Measurements from ENCODE around the gene BBC3.
A peak's percentile ranks its signal among the peaks of the same experiment; 100 is the strongest.

Gene BBC3

DNA sequence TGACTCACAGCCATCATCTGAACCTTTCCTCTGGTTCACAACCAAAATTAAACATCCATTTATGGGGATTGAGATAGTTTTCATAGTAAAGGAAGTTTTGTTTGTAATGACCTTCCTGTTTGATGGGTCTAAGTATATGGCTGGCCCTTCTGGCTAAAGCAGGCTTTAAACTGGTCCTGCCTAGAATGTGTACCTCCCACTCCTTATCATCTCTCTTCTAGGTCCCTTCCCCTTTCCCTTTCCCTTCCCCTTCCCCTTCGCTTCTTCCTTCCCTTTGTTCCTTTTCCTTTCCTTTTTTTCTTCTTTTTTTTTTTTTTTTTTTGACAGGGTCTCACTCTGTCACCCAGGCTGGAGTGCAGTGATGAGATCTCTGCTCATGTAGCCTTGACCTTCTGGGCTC is 35.6 kb downstream of the BBC3 start:
- DNase-seq (ENCODE audit: low read depth in 2 of 2) = no peak

DNA sequence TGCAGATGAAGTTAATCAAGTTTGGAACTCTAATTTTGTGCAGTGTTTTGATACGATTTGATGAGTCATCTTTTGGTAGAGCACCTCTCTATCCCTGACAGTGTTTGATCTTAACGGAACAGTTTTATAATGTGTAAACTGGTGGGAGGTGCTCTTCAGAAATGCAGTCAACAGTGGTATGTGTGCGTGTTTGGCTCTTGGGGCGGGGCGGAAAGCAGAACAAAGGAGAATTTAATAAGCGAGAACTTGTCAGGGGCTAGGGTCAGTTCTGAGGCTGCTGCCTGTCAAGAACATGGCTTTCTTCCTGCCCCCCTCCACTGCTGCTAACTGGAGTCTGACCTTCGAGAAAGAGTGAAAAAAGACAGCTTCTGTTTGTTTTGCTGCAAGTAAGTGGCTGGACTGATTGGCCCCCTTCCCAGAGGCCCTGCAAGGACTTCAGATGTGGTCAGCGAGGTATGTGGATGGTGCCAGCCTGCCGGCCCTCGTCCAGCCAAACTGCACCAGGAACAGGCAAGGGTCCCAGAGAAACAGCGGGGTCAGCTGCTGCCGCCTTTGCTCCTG is 40.8 kb downstream of the BBC3 start:
- DNase-seq (ENCODE audit: low read depth in 2 of 2) = peak in 1 of 2 donors; percentile 46

DNA sequence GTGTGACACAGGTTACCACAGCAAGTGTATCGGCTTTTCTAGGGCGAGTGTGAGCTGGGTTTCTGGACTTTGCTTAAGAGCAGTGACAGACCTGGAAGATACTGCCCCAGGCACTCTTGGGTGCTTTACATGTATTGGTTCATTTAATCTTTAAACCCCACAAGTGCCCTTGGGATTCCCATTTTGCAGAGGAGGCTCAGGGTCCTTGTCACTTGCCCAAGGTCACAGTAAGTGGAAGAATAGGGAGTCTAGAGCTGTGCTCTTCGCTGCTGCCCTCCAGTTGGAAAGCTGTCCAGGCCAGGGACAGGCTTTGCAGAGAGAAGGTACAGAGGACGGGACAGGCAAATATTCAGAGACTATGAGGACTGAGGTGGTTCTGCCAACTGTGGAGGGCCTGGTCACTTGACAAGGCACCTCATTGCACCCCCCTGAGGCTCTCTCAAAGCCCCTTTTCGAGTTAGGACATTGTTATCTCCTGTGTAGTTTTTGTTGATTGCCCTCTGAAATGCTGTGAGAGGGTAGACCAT is 42.4 kb downstream of the BBC3 start:
- no peak for DNase-seq (ENCODE audit: low read depth in 2 of 2)

DNA sequence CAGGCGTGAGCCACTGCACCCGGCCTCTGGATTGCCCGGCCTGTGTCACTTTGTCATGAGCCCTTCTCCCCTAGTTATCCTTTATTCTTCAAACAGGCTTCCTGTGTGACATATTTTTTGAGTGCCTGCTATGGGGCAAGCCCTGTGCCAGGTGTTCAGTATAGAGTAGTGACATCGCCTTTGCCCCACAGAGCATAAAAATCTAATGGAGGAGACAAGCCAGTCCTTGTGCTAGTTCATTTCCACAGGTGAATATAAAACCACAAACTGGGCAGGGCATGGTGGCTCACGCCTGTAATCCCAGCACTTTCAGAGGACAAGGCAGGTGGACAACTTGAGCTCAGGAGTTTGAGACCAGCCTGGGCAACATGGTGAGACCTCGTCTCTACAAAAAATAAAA is 43.2 kb downstream of the BBC3 start:
- DNase-seq (ENCODE audit: low read depth in 2 of 2) = no peak

DNA sequence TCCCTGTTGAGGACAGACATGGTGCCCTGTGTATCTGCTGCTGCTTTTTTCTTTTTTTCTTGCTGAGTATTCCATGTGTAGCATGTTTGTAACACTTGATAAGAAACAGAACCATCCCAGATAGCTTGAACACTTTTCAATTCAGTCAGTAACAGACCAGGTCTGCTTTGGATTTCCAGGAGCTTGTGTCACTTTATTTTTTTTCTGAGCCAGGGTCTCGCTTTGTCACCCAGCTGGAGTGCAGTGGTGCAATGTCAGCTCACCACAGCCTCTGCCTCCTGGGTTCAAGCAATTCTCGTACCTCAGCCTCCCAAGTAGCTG is 43.7 kb downstream of the BBC3 start:
- no peak for DNase-seq (ENCODE audit: low read depth in 2 of 2)

DNA sequence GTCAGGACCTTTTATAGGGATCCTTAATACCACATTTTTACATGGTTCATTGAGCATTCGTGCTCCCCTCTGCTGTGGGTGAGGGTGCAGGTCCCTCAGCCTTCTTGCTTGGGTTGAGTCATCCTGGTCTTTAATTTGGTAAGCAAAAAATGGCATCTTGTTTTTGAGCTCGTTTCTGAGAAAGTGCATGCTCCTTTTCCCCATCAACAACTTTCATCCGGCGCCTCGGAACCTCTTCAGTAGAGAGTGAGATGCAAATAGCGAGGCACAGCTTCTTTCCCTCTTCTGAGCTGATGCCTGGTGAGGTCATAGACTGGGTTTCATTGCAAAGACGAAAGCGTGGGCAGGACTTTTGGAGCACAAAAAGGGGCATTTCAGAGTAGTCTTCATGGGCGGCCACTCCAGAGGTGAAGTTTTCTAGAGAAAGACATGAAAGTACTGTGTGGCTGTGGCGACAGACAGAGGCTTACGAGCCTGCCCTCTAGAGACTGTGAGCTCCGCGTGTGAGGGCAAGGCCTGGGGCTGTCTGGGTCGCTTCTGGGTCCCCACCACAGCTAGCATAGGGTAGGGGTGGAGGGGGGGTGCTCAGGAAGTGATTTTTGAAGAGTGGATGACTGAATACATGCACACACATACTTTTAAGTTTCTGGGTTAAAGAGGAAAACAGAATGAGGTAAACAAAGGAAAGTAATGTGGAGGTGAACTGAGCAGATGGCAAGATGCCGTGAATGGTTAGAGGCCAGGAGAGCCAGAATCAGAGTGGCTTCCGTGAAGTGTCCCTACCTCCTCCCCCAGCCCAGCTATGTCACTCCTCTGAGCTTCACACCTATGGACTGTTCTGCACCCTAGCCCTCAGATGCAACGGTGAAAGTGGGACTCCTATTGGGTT is 44.3 kb downstream of the BBC3 start:
- DNase-seq (ENCODE audit: low read depth in 2 of 2) = peak; percentile 74 to 79

DNA sequence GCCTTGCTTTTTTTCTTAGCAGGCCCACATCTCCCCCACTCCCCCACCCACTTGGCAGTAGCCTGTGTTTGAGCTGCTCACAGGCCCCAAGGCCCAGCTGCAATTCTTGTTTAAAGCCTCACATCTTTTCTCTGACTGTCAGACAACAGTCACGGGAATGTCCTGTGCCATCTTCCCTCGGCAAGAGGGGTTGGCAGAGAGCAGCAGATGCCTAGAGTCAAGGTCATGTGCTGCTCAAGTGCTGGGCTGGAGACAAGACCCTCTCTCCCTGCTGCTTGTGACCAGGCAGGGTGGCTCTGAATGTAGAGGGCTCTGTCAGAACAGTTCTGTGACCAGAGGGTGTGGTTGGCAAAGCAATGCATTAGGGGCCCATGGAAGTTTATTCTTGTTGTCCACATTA is 47.4 kb downstream of the BBC3 start:
- no peak for DNase-seq (ENCODE audit: low read depth in 2 of 2)

DNA sequence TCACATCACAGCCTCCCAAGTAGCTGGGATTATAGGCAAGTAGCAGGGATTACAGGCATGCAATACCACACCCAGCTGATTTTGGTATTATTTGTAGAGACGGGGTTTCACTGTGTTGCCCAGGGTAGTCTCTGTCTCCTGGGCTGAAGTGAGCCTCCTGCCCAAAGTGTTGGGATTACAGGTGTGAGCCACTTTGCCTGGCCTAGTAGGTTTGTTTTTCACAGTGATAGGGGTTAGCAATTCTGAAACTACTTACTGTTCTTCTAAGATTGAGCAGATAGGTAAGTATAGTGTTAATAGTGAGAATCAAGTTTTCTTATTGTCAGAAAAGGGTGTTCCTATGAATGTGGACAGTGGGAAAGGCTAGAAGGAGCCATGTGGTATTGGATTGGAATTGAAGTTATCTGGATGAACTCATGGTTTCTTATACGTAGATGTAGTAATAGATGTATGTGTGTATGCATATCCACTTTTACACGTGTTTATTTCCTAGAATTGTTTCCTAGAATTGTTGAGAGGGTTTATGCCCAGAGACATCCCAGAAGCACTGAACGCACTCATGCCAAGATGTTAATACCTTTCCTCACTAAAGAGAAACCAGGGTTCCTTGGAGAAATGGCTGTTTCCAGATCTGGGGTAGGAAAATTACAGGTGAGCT is 51.2 kb downstream of the BBC3 start:
- no peak for DNase-seq (ENCODE audit: low read depth in 2 of 2)

DNA sequence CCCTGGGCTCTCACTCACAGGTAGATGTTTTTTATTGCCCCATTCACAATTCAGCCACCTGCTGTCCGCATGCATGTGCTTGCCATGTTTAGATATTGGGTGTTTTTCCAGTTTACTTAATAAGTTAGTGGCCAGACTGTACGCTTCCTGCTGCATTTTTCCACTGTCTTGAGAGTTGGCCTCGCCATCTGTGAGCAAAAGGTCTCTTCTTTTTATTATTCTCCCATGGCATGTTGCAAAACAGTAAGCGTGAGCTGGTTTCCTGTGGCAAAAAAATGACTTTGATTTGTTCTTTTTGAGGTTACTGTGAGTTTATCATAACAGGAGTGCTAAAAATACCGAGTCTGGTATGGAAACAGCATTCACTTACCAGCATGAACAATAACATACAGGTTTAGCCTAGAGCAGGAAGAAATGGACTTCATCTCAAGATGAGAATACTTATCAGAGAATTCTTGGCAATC is 54.3 kb downstream of the BBC3 start:
- no peak for DNase-seq (ENCODE audit: low read depth in 2 of 2)

DNA sequence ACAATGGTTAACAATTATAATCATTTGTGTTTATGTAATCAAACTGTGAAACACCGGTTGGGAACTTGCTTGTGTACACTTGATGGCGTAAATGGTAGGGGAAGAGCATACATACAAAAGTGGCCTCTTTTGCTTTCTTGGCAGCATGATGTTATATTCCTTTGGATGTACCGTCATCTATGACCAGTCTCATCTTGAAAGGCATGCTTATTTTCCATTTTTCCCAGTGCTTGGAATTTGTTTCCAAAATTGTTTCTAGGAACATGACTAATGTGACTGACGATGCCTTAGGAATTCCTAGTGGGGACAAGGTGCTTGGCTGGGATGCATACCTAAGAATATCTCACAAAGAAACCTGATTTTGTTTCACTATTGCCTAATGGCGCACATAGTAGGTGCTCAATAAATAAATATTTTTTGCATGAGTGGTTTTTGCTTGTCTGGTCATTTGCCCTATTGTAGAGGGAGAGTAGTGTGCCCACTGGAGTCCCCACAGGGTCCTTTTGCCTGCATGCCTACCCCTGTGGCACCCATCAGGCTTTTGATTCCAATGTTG is 54.9 kb downstream of the BBC3 start:
- DNase-seq (ENCODE audit: low read depth in 2 of 2) = no peak

DNA sequence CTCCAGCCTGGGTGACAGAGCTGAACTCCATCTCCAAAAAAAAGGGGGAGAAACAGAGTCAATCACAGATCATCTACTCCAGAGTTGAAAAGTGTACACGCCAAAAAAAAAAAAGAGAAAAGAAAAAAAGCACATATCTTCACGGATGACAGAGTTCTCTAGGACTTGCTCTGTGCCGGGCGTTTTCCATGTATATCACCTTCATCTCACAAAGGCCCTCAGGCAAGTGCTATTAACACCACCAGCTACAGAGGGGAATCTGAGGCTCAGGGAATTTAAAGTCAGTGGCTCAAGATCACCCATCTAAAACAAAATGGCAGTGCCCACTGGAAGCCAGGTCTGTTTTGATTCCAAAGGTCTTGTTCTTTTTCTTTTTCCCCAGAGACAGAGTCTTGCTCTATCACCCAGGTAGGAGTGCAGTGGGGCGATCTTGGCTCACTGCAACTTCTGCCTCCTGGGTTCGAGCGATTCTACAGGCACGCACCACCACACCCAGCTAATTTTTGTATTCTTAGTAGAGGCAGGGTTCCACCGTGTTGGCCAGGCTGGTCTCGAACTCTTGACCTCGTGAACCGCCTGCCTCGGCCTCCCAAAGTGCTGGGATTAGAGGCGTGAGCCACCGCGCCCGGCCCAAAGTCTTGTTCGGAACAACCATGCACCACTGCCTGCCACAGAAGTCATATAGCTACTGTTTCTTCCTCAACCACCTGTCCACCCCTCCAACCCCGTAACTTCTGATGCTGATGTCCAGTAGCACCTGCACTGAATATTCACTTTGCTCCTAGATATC is 58.1 kb downstream of the BBC3 start:
- DNase-seq (ENCODE audit: low read depth in 2 of 2) = no peak

Measured in stimulated activated CD8-positive, alpha-beta memory T cell treated with anti-CD3 and anti-CD28 coated beads, Interleukin-15, amount 100 ng/mL, for 48 hours (primary cell).